Gastroesophageal sphincter (tissue), 4 donors: Measurements from ENCODE around the gene CIT. TPM values are rescaled to one million over a fixed set of nuclear protein-coding genes. Genes with fewer than 3 reads are reported as not detected.

ENCODE experiments used
- ATAC-seq: fragments of 150-250 bp; one replicate; pipeline ENCODE4 v1.9.1; 2016; ENCODE audit warnings: mild to moderate bottlenecking, moderate library complexity
- H3K27ac ChIP-seq, 4 donors: fragments of 200-600 bp; sonication (generic) in 3 of 4; 1 replicate in 3 of 4; 2 replicates in 1 of 4; pipeline ENCODE4 v1.5.1; 2016 to 2019
- H3K27me3 ChIP-seq: fragments of 200-600 bp; sonication (generic); one replicate; pipeline ENCODE4 v1.5.1; 2019
- H3K36me3 ChIP-seq, 2 donors: fragments of 200-600 bp; sonication (generic); one replicate each; pipeline ENCODE4 v1.5.1; 2019; ENCODE audit warnings: control low read depth in 1 of 2
- H3K4me1 ChIP-seq, 3 donors: fragments of 200-600 bp; sonication (generic); 1 replicate in 2 of 3; 2 replicates in 1 of 3; pipeline ENCODE4 v1.5.1; 2016 to 2019; ENCODE audit warnings: control low read depth in 2 of 3
- H3K4me3 ChIP-seq, 2 donors: fragments of 200-600 bp; sonication (generic); one replicate each; pipeline ENCODE4 v1.5.1; 2019; ENCODE audit warnings: mild to moderate bottlenecking in 1 of 2, moderate library complexity in 1 of 2
- H3K9me3 ChIP-seq, 3 donors: fragments of 200-600 bp; sonication (generic); one replicate each; pipeline ENCODE4 v1.5.1; 2017 to 2019; ENCODE audit warnings: control low read depth in 2 of 3
- CTCF ChIP-seq, 4 experiments: fragments of 200-600 bp in 2 of 4; fragments of 450-650 bp in 2 of 4; sonication (generic) in 1 of 4; IDR thresholded peaks; one replicate each; pipeline ENCODE4 v1.5.1; 2017 to 2019; ENCODE audit warnings: antibody characterized with exemption in 4 of 4, mild to moderate bottlenecking in 2 of 4, moderate library complexity in 2 of 4
- EP300 ChIP-seq: sonication (generic); formaldehyde crosslinking; IDR thresholded peaks from one replicate; pipeline ENCODE4 v1.6.1; 2017; ENCODE audit warnings: antibody characterized with exemption, mild to moderate bottlenecking
- POLR2A ChIP-seq, 2 donors: fragments of 450-650 bp; IDR thresholded peaks; one replicate each; pipeline ENCODE4 v1.6.1; 2017; ENCODE audit warnings: antibody characterized with exemption in 2 of 2, mild to moderate bottlenecking in 2 of 2, moderate library complexity in 1 of 2
- POLR2AphosphoS5 ChIP-seq: sonication (generic); formaldehyde crosslinking; IDR thresholded peaks from one replicate; pipeline ENCODE4 v1.6.1; 2017; ENCODE audit warnings: antibody characterized with exemption
- WGBS, 2 donors: methylation state at CpG; one replicate each; pipeline ENCODE4 v1.1.5; 2018; ENCODE audit warnings: low coverage in 1 of 2; 5-methylcytosine and 5-hydroxymethylcytosine counted together
- total RNA-seq, 4 donors: library from RNA; depleted of rRNA; stranded (reverse); fragments of >200 nt; gene quantifications; one replicate each; pipeline ENCODE4 v1.1.0, GENCODE V29; 2016

The CIT gene
- total RNA-seq, 4 donors from 2014 or later = 3.8 to 9.7 (median 6.6) TPM

GRCh38 chr12:119746169-119746568, 131.0 kb downstream of the CIT start:
- Histone ChIP-seq H3K4me1 (no peaks in the 10 kb centered on the region), H3K27ac (no peak overlapping the region), H3K9me3 (peaks cover 0 to 30% (median 0%) of the 10 kb centered on the region in 3 donors), H3K27me3 (no peaks in the 10 kb centered on the region), H3K36me3 (no peaks in the 10 kb centered on the region), H3K4me3 (no peak overlapping the region)
- no peak for ATAC-seq
- 90 to 92% methylated on average over 2 of the region's 2 CpGs for WGBS, 2 donors
- TF ChIP-seq EP300 = no peak
- TF ChIP-seq CTCF (IDR thresholded peaks at IDR 0.05) = no peak
- TF ChIP-seq POLR2AphosphoS5 = no peak
- TF ChIP-seq POLR2A (IDR thresholded peaks at IDR 0.05) = no peak

GRCh38 chr12:119744900-119745606, 132.1 kb downstream of the CIT start:
- TF ChIP-seq CTCF (IDR thresholded peaks at IDR 0.05) = no peak
- TF ChIP-seq EP300 = no peak
- TF ChIP-seq POLR2A (IDR thresholded peaks at IDR 0.05) = no peak
- no peak for TF ChIP-seq POLR2AphosphoS5
- no peak overlapping the region for H3K4me3 ChIP-seq
- 94 to 100% methylated on average over 1 of the region's 1 CpG for WGBS, 2 donors

GRCh38 chr12:119742700-119743099, 134.4 kb downstream of the CIT start:
- H3K36me3 ChIP-seq = no peaks in the 10 kb centered on the region
- H3K27ac ChIP-seq = no peak overlapping the region
- H3K4me1 ChIP-seq = no peaks in the 10 kb centered on the region
- peaks cover 0 to 30% (median 0%) of the 10 kb centered on the region in 3 donors for H3K9me3 ChIP-seq
- no peak for TF ChIP-seq EP300
- no peak for TF ChIP-seq POLR2A (IDR thresholded peaks at IDR 0.05)
- no peak for TF ChIP-seq POLR2AphosphoS5
- TF ChIP-seq CTCF (IDR thresholded peaks at IDR 0.05) = no peak
- no peak overlapping the region for H3K4me3 ChIP-seq
- ATAC-seq = no peak
- 94% methylated on average over 3 of the region's 3 CpGs for WGBS, 2 donors
- H3K27me3 ChIP-seq = no peaks in the 10 kb centered on the region

More at GRCh38 chr12:119744900-119745606, 132.1 kb downstream of the CIT start:
- ATAC-seq = no peak
- peaks cover 0 to 30% (median 0%) of the 10 kb centered on the region in 3 donors for H3K9me3 ChIP-seq
- no peaks in the 10 kb centered on the region for H3K4me1 ChIP-seq
- no peaks in the 10 kb centered on the region for H3K36me3 ChIP-seq
- H3K27me3 ChIP-seq = no peaks in the 10 kb centered on the region
- H3K27ac ChIP-seq = no peak overlapping the region

GRCh38 chr12:119740830-119741229, 136.3 kb downstream of the CIT start:
- no peak for ATAC-seq
- peaks cover 0 to 21% (median 0%) of the 10 kb centered on the region in 3 donors for H3K9me3 ChIP-seq
- H3K27ac ChIP-seq = no peak overlapping the region
- 93 to 100% methylated on average over 2 to 3 of the region's 4 CpGs for WGBS, 2 donors
- no peaks in the 10 kb centered on the region for H3K36me3 ChIP-seq
- no peak overlapping the region for H3K4me3 ChIP-seq
- TF ChIP-seq POLR2AphosphoS5 = no peak
- H3K27me3 ChIP-seq = no peaks in the 10 kb centered on the region
- H3K4me1 ChIP-seq = no peaks in the 10 kb centered on the region

- H3K36me3 ChIP-seq = no peaks in the 10 kb centered on the region
- no peaks in the 10 kb centered on the region for H3K9me3 ChIP-seq
- 94 to 96% methylated on average over 12 to 15 of the region's 17 CpGs for WGBS, 2 donors
- no peak overlapping the region for H3K4me3 ChIP-seq
- peaks cover 4% of the 10 kb centered on the region for H3K27me3 ChIP-seq
- no peak for ATAC-seq
- H3K4me1 ChIP-seq = no peaks in the 10 kb centered on the region
- H3K27ac ChIP-seq = no peak overlapping the region
- TF ChIP-seq CTCF (IDR thresholded peaks at IDR 0.05) (no peak), EP300 (no peak), POLR2A (IDR thresholded peaks at IDR 0.05) (no peak), POLR2AphosphoS5 (no peak)
Observed at GRCh38 chr12:119735079-119735478, 142.0 kb downstream of the CIT start.
